C4-2B (cell line): Measurements from ENCODE around the gene BDH1.

Experiments used
- ZFX ChIP-seq: fragments of 450-650 bp; IDR thresholded peaks from 2 replicates; pipeline ENCODE4 v1.6.1; 2017
- TF ChIP-seq, protein P1 (sequence below): fragments of 450-650 bp; conservative IDR thresholded peaks from 2 replicates; pipeline ENCODE4 v1.5.1; 2017; ENCODE audit warnings: mild to moderate bottlenecking

DNA sequence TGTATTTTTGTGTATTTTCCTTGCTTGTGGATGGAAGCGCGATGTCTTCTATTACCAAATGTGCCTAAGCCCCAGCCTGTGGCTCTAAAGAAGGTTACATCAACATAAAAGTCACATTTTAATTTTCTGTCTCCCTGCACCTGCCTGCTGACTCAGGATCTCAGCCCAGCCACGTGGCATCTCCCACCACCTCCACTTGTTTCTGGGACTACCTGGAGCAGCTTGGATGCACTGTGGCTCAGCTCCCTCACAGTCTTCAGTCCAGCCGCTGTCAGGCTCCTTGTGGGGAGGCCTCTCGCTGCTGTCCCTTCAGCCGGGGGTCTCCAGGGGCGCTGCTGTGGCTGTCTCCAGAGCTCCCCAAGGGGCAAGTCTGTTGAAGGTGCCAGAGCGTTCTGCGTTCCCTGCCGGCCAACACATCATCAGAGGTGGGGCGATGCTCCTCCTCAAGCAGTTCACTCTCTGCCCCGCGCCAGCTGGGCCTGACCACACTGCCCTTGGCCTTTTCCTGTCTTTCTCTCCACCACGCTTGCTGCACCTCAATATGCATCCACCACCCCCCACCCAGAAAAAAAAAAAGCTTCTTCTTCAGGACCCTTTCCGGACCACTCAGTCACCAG lies 47.7 kb upstream of the BDH1 start:
- TF ChIP-seq, protein P1, sequence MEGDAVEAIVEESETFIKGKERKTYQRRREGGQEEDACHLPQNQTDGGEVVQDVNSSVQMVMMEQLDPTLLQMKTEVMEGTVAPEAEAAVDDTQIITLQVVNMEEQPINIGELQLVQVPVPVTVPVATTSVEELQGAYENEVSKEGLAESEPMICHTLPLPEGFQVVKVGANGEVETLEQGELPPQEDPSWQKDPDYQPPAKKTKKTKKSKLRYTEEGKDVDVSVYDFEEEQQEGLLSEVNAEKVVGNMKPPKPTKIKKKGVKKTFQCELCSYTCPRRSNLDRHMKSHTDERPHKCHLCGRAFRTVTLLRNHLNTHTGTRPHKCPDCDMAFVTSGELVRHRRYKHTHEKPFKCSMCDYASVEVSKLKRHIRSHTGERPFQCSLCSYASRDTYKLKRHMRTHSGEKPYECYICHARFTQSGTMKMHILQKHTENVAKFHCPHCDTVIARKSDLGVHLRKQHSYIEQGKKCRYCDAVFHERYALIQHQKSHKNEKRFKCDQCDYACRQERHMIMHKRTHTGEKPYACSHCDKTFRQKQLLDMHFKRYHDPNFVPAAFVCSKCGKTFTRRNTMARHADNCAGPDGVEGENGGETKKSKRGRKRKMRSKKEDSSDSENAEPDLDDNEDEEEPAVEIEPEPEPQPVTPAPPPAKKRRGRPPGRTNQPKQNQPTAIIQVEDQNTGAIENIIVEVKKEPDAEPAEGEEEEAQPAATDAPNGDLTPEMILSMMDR: no peak
- TF ChIP-seq ZFX: no peak
